ENCODE measurements around the gene STK17A.
A peak's percentile ranks its signal among the peaks of the same experiment; 100 is the strongest.

Gene STK17A

DNA sequence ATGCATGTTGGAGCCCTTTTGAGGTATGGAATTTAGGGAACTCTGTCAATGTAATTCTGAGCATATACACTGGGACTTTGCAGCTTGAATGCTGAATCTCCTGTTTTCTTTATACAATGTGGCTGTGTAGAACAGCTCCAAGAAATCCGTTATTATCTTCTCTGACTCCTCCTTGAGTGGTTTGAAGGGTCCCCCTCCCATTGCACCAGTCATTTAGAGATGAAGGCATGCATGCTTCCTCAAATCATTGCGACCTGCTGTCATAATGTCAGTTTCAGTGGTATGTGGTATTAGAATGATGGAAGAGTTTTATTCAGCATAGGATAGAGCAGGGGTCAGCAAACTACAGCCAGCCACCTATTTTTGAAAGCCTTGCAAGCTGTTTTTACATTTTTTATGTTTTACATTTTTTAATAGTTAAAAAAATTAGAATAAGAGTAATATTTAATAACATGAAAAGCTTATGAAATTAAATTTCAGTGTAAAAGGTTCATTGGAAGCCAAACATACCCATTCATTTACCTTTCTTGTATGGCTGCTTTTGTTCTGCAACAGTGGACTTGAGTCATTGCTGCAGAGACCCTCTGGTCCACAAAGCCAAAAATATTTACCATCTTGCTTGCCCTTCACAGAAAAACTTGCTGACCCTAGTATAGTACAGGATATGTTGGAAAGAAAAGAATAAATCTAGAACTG, 8.1 kb downstream of the STK17A start:
- CTCF ChIA-PET, result interaction anchor here (0.6 to 1.9 kb wide), 3 partner anchors 8 to 237 kb away, joined by 4 to 8 read pairs (median 5); partner anchors contain the start of gene STK17A
- H3K36me3 ChIP-seq (ENCODE audit: control insufficient read depth in 2 of 2, insufficient read depth in 1 of 2, low read length in 2 of 2), result peaks cover 0 to 2% of the 10 kb centered on the region in 2 experiments; a peak in 1 of 3 replicates
- H3K9me3 ChIP-seq (ENCODE audit: control insufficient read depth, insufficient read depth, low read depth, low read length), result no peaks in the 10 kb centered on the region
- POLR2A ChIA-PET, result interaction anchor here (2.1 kb wide), 1 partner anchor 8 kb away, joined by 9 read pairs; the partner anchor contains the start of gene STK17A
- no peak overlapping the region for H3K4me3 ChIP-seq (ENCODE audit: low read depth, low read length)
- no peak overlapping the region for H3K27ac ChIP-seq (ENCODE audit: extremely low read depth, low read depth, low read length)
- peaks cover 22% of the 10 kb centered on the region for H3K4me1 ChIP-seq (ENCODE audit: control insufficient read depth, insufficient read depth, low read length)
- no peak for TF ChIP-seq ZNF138 (tag by site-specific recombination; IDR thresholded peaks at IDR 0.05; ENCODE audit: borderline replicate concordance)
- TF ChIP-seq, protein P1, sequence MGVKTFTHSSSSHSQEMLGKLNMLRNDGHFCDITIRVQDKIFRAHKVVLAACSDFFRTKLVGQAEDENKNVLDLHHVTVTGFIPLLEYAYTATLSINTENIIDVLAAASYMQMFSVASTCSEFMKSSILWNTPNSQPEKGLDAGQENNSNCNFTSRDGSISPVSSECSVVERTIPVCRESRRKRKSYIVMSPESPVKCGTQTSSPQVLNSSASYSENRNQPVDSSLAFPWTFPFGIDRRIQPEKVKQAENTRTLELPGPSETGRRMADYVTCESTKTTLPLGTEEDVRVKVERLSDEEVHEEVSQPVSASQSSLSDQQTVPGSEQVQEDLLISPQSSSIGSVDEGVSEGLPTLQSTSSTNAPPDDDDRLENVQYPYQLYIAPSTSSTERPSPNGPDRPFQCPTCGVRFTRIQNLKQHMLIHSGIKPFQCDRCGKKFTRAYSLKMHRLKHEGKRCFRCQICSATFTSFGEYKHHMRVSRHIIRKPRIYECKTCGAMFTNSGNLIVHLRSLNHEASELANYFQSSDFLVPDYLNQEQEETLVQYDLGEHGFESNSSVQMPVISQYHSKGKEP (tag by site-specific recombination; IDR thresholded peaks at IDR 0.05), result peak; percentile 43; the same call in 1 of the 2 replicates
- no peak for TF ChIP-seq ZNF426 (tag by site-specific recombination; IDR thresholded peaks at IDR 0.05)

DNA sequence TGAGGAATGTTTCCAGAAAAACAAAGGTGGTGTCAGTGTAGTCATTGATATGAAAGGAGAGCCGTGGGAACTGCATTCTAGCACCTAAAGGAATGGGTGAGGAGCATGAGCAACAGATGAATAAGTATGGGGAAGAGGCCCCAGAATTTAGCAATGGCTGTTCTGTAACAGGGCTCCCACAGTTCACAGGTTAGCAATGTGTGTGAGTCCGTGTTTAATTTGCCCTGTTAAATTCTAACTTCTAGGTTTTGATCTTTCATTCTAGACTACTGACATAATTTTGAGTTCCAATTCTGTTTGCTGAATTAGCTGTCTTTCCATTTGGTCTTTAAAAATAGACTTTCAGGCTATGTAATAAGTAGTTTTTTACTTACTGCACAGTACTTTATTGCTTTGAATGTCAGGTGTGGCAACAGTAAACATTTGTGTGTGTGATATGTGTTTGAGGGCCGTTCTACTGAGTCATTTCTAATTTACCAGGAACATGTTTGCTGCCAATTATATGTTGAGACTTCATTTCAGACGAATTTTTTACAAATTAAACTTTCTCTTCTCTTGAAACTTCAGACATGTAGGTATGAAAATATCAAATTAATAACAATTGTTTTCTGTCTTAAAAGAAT, 8.8 kb downstream of the STK17A start:
- no peak overlapping the region for H3K4me3 ChIP-seq (ENCODE audit: low read depth, low read length)
- POLR2A ChIA-PET, result interaction anchor here (2.1 kb wide), 1 partner anchor 9 kb away, joined by 9 read pairs; the partner anchor contains the start of gene STK17A
- CTCF ChIA-PET, result interaction anchor here (0.6 to 1.9 kb wide), 3 partner anchors 9 to 237 kb away, joined by 4 to 8 read pairs (median 5); partner anchors contain the start of gene STK17A
- peaks cover 2% of the 10 kb centered on the region in 2 experiments; a peak in 2 of 3 replicates for H3K36me3 ChIP-seq (ENCODE audit: control insufficient read depth in 2 of 2, insufficient read depth in 1 of 2, low read length in 2 of 2)
- H3K27ac ChIP-seq (ENCODE audit: extremely low read depth, low read depth, low read length), result no peak overlapping the region
- H3K4me1 ChIP-seq (ENCODE audit: control insufficient read depth, insufficient read depth, low read length), result peaks cover 18% of the 10 kb centered on the region
- no peaks in the 10 kb centered on the region for H3K9me3 ChIP-seq (ENCODE audit: control insufficient read depth, insufficient read depth, low read depth, low read length)
- TF ChIP-seq ZBTB21 (tag by site-specific recombination; IDR thresholded peaks at IDR 0.05) (no peak), ZNF19 (tag by site-specific recombination; IDR thresholded peaks at IDR 0.05; ENCODE audit: low read depth) (no peak), SCRT2 (tag by site-specific recombination; IDR thresholded peaks at IDR 0.05) (peak; percentile 63)
- TF ChIP-seq, protein P2, sequence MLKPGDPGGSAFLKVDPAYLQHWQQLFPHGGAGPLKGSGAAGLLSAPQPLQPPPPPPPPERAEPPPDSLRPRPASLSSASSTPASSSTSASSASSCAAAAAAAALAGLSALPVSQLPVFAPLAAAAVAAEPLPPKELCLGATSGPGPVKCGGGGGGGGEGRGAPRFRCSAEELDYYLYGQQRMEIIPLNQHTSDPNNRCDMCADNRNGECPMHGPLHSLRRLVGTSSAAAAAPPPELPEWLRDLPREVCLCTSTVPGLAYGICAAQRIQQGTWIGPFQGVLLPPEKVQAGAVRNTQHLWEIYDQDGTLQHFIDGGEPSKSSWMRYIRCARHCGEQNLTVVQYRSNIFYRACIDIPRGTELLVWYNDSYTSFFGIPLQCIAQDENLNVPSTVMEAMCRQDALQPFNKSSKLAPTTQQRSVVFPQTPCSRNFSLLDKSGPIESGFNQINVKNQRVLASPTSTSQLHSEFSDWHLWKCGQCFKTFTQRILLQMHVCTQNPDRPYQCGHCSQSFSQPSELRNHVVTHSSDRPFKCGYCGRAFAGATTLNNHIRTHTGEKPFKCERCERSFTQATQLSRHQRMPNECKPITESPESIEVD (tag by site-specific recombination; IDR thresholded peaks at IDR 0.05), result peak; percentile 52

DNA sequence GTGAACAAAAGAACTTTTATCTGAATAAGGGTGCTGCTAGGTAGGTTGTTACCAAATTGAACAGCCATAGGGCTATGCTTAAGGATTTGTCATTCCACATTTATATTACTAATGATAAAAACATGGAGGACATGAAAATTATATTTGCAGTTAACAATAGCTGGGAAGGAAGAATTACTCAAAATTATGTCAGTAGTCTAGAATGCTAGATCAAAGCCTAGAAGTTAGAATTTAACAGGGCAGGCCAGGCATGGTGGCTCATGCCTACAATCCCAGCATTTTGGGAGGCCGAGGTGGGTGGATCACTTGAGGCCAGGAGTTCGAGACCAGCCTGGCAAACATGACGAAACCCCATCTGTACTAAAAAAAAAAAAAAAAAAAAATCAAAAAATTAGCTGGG, 9.4 kb downstream of the STK17A start:
- Histone ChIP-seq H3K27ac (ENCODE audit: extremely low read depth, low read depth, low read length) (no peak overlapping the region), H3K4me1 (ENCODE audit: control insufficient read depth, insufficient read depth, low read length) (peaks cover 15% of the 10 kb centered on the region)
- POLR2A ChIA-PET, result interaction anchor here (2.1 kb wide), 1 partner anchor 10 kb away, joined by 9 read pairs; the partner anchor contains the start of gene STK17A
- TF ChIP-seq ZNF394 (tag by site-specific recombination; IDR thresholded peaks at IDR 0.05; ENCODE audit: borderline replicate concordance) (no peak), MYNN (tag by site-specific recombination; IDR thresholded peaks at IDR 0.05; ENCODE audit: borderline replicate concordance) (no peak), ZNF404 (tag by site-specific recombination; IDR thresholded peaks at IDR 0.05) (no peak), ZNF600 (tag by site-specific recombination; IDR thresholded peaks at IDR 0.05) (no peak)
- TF ChIP-seq, protein P3, sequence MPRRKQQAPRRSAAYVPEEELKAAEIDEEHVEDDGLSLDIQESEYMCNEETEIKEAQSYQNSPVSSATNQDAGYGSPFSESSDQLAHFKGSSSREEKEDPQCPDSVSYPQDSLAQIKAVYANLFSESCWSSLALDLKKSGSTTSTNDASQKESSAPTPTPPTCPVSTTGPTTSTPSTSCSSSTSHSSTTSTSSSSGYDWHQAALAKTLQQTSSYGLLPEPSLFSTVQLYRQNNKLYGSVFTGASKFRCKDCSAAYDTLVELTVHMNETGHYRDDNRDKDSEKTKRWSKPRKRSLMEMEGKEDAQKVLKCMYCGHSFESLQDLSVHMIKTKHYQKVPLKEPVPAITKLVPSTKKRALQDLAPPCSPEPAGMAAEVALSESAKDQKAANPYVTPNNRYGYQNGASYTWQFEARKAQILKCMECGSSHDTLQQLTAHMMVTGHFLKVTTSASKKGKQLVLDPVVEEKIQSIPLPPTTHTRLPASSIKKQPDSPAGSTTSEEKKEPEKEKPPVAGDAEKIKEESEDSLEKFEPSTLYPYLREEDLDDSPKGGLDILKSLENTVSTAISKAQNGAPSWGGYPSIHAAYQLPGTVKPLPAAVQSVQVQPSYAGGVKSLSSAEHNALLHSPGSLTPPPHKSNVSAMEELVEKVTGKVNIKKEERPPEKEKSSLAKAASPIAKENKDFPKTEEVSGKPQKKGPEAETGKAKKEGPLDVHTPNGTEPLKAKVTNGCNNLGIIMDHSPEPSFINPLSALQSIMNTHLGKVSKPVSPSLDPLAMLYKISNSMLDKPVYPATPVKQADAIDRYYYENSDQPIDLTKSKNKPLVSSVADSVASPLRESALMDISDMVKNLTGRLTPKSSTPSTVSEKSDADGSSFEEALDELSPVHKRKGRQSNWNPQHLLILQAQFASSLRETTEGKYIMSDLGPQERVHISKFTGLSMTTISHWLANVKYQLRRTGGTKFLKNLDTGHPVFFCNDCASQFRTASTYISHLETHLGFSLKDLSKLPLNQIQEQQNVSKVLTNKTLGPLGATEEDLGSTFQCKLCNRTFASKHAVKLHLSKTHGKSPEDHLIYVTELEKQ (tag by site-specific recombination; IDR thresholded peaks at IDR 0.05; ENCODE audit: borderline replicate concordance), result no peak
- TF ChIP-seq, protein P4, sequence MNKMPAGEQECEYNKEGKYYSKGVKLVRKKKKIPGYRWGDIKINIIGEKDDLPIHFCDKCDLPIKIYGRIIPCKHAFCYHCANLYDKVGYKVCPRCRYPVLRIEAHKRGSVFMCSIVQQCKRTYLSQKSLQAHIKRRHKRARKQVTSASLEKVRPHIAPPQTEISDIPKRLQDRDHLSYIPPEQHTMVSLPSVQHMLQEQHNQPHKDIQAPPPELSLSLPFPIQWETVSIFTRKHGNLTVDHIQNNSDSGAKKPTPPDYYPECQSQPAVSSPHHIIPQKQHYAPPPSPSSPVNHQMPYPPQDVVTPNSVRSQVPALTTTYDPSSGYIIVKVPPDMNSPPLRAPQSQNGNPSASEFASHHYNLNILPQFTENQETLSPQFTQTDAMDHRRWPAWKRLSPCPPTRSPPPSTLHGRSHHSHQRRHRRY (tag by site-specific recombination; IDR thresholded peaks at IDR 0.05), result no peak
- TF ChIP-seq, protein P5, sequence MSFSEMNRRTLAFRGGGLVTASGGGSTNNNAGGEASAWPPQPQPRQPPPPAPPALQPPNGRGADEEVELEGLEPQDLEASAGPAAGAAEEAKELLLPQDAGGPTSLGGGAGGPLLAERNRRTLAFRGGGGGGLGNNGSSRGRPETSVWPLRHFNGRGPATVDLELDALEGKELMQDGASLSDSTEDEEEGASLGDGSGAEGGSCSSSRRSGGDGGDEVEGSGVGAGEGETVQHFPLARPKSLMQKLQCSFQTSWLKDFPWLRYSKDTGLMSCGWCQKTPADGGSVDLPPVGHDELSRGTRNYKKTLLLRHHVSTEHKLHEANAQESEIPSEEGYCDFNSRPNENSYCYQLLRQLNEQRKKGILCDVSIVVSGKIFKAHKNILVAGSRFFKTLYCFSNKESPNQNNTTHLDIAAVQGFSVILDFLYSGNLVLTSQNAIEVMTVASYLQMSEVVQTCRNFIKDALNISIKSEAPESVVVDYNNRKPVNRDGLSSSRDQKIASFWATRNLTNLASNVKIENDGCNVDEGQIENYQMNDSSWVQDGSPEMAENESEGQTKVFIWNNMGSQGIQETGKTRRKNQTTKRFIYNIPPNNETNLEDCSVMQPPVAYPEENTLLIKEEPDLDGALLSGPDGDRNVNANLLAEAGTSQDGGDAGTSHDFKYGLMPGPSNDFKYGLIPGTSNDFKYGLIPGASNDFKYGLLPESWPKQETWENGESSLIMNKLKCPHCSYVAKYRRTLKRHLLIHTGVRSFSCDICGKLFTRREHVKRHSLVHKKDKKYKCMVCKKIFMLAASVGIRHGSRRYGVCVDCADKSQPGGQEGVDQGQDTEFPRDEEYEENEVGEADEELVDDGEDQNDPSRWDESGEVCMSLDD (tag by site-specific recombination; IDR thresholded peaks at IDR 0.05), result no peak
- TF ChIP-seq, protein P6, sequence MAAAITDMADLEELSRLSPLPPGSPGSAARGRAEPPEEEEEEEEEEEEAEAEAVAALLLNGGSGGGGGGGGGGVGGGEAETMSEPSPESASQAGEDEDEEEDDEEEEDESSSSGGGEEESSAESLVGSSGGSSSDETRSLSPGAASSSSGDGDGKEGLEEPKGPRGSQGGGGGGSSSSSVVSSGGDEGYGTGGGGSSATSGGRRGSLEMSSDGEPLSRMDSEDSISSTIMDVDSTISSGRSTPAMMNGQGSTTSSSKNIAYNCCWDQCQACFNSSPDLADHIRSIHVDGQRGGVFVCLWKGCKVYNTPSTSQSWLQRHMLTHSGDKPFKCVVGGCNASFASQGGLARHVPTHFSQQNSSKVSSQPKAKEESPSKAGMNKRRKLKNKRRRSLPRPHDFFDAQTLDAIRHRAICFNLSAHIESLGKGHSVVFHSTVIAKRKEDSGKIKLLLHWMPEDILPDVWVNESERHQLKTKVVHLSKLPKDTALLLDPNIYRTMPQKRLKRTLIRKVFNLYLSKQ (tag by site-specific recombination; IDR thresholded peaks at IDR 0.05; ENCODE audit: borderline replicate concordance), result no peak

More for the DNA sequence above, 9.4 kb downstream of the STK17A start:
- no peaks in the 10 kb centered on the region for H3K9me3 ChIP-seq (ENCODE audit: control insufficient read depth, insufficient read depth, low read depth, low read length)
- no peak overlapping the region for H3K4me3 ChIP-seq (ENCODE audit: low read depth, low read length)
- CTCF ChIA-PET, result interaction anchor here (1.9 kb wide), 1 partner anchor 10 kb away, joined by 8 read pairs; the partner anchor contains the start of gene STK17A
- H3K36me3 ChIP-seq (ENCODE audit: control insufficient read depth in 2 of 2, insufficient read depth in 1 of 2, low read length in 2 of 2), result peaks cover 4 to 6% of the 10 kb centered on the region in 2 experiments; a peak in 2 of 3 replicates
